ENCODE measurements around the gene SCGB1A1.

SCGB1A1 gene

GRCh38 chr11:62421996-62422395, 3.2 kb downstream of the SCGB1A1 start:
- DNase-seq (ENCODE audit: low read depth): no peak

GRCh38 chr11:62423012-62423411, 4.2 kb downstream of the SCGB1A1 start:
- no peak for DNase-seq (ENCODE audit: low read depth)

- no peak for DNase-seq (ENCODE audit: low read depth)
Observed at GRCh38 chr11:62427630-62428233, 8.9 kb downstream of the SCGB1A1 start.

- DNase-seq (ENCODE audit: low read depth): no peak
Observed at GRCh38 chr11:62428871-62429560, 10.2 kb downstream of the SCGB1A1 start.

GRCh38 chr11:62430425-62430824, 11.6 kb downstream of the SCGB1A1 start:
- peak; percentile 70 for DNase-seq (ENCODE audit: low read depth)

- peak; percentile 80 for DNase-seq (ENCODE audit: low read depth)
Observed at GRCh38 chr11:62431171-62431901, 12.5 kb downstream of the SCGB1A1 start.

- no peak for DNase-seq (ENCODE audit: low read depth)
Observed at GRCh38 chr11:62432695-62433094, 13.9 kb downstream of the SCGB1A1 start.

GRCh38 chr11:62433141-62433903, 14.5 kb downstream of the SCGB1A1 start:
- no peak for DNase-seq (ENCODE audit: low read depth)

- DNase-seq (ENCODE audit: low read depth): no peak
Observed at GRCh38 chr11:62433904-62434276, 15.1 kb downstream of the SCGB1A1 start.

GRCh38 chr11:62435846-62436660, 17.2 kb downstream of the SCGB1A1 start:
- DNase-seq (ENCODE audit: low read depth): no peak

- DNase-seq (ENCODE audit: low read depth): no peak
Observed at GRCh38 chr11:62437616-62438015, 18.8 kb downstream of the SCGB1A1 start.

- no peak for DNase-seq (ENCODE audit: low read depth)
Observed at GRCh38 chr11:62438641-62439040, 19.8 kb downstream of the SCGB1A1 start.

GRCh38 chr11:62439785-62440602, 21.2 kb downstream of the SCGB1A1 start:
- DNase-seq (ENCODE audit: low read depth): peak; percentile 64

GRCh38 chr11:62443390-62444235, 24.8 kb downstream of the SCGB1A1 start:
- DNase-seq (ENCODE audit: low read depth): no peak

GRCh38 chr11:62444236-62444833, 25.5 kb downstream of the SCGB1A1 start:
- no peak for DNase-seq (ENCODE audit: low read depth)

GRCh38 chr11:62444835-62445234, 26.0 kb downstream of the SCGB1A1 start:
- DNase-seq (ENCODE audit: low read depth): no peak

GRCh38 chr11:62445314-62445740, 26.5 kb downstream of the SCGB1A1 start:
- DNase-seq (ENCODE audit: low read depth): no peak

- no peak for DNase-seq (ENCODE audit: low read depth)
Observed at GRCh38 chr11:62446091-62446490, 27.3 kb downstream of the SCGB1A1 start.

GRCh38 chr11:62449451-62449851, 30.6 kb downstream of the SCGB1A1 start:
- no peak for DNase-seq (ENCODE audit: low read depth)

Measured in GM04504 (cell line).